Hepatocyte (in vitro differentiated cells): Measurements from ENCODE around the gene ACSBG1. TPM values are rescaled to one million over a fixed set of nuclear protein-coding genes. Genes with fewer than 3 reads are reported as not detected.

ENCODE experiments used
- DNase-seq: peaks from one replicate; pipeline ENCODE4 v3.0.0-alpha.2; 2016; ENCODE audit warnings: low spot score
- H2AFZ ChIP-seq: fragments of 200-600 bp; sonication (generic); 2 replicates; pipeline ENCODE4 v1.6.0; 2016; ENCODE audit warnings: antibody characterized with exemption, mild to moderate bottlenecking
- H3K27ac ChIP-seq: fragments of 200-600 bp; sonication (generic); 2 replicates; pipeline ENCODE4 v1.5.1; 2016; ENCODE audit warnings: mild to moderate bottlenecking
- H3K27me3 ChIP-seq: fragments of 200-600 bp; sonication (generic); 2 replicates; pipeline ENCODE4 v1.6.1; 2016
- H3K36me3 ChIP-seq: fragments of 200-600 bp; sonication (generic); replicated peaks from 2 replicates; pipeline ENCODE4 v1.5.1; 2016; ENCODE audit warnings: low read depth; ENCODE audit not compliant: insufficient read depth
- H3K4me1 ChIP-seq: fragments of 200-600 bp; sonication (generic); 2 replicates; pipeline ENCODE4 v1.5.1; 2016; ENCODE audit warnings: mild to moderate bottlenecking, moderate library complexity; ENCODE audit not compliant: insufficient read depth
- H3K4me2 ChIP-seq: fragments of 200-600 bp; sonication (generic); 2 replicates; pipeline ENCODE4 v1.6.0; 2016
- H3K4me3 ChIP-seq: fragments of 200-600 bp; sonication (generic); 2 replicates; pipeline ENCODE4 v1.5.1; 2016; ENCODE audit warnings: mild to moderate bottlenecking
- H3K79me2 ChIP-seq: fragments of 200-600 bp; sonication (generic); 2 replicates; pipeline ENCODE4 v1.6.0; 2017; ENCODE audit warnings: mild to moderate bottlenecking
- H3K9me2 ChIP-seq: fragments of 200-600 bp; sonication (generic); replicated peaks from 2 replicates; pipeline ENCODE4 v1.6.0; 2017; ENCODE audit warnings: mild to moderate bottlenecking; ENCODE audit not compliant: insufficient read depth
- H3K9me3 ChIP-seq: fragments of 200-600 bp; sonication (generic); 2 replicates; pipeline ENCODE4 v1.5.1; 2016; ENCODE audit warnings: low read depth, mild to moderate bottlenecking
- H4K20me1 ChIP-seq: fragments of 200-600 bp; sonication (generic); 2 replicates; pipeline ENCODE4 v1.6.0; 2016; ENCODE audit warnings: mild to moderate bottlenecking; ENCODE audit not compliant: insufficient read depth, poor library complexity, severe bottlenecking
- CTCF ChIP-seq: fragments of 200-600 bp; sonication (generic); IDR thresholded peaks from 2 replicates; pipeline ENCODE4 v1.5.1; 2016; ENCODE audit warnings: antibody characterized with exemption, mild to moderate bottlenecking; ENCODE audit not compliant: poor library complexity
- EZH2 ChIP-seq: fragments of 200-600 bp; sonication (generic); IDR thresholded peaks from 2 replicates; pipeline ENCODE4 v1.6.1; 2016; ENCODE audit warnings: antibody characterized with exemption, mild to moderate bottlenecking, borderline replicate concordance
- EZH2phosphoT487 ChIP-seq: fragments of 200-600 bp; sonication (generic); IDR thresholded peaks from one replicate; pipeline ENCODE4 v1.6.1; 2018; ENCODE audit warnings: antibody characterized with exemption, mild to moderate bottlenecking, low read depth, moderate library complexity; ENCODE audit not compliant: unreplicated experiment, severe bottlenecking
- WGBS: methylation state at CpG from one replicate; pipeline ENCODE4 v1.1.6; 2016; ENCODE audit warnings: low lambda C conversion rate; ENCODE audit errors: missing lambda C conversion rate; 5-methylcytosine and 5-hydroxymethylcytosine counted together
- polyA plus RNA-seq: library from polyadenylated mRNA; unstranded; fragments of >200 nt; fragmentation: Nextera tagmentation; extraction: Ambion mirVana; gene quantifications from 2 replicates; pipeline ENCODE4 v1.2.1, GENCODE V29; 2016
- total RNA-seq: library from RNA; depleted of rRNA; stranded (reverse); fragments of >200 nt; gene quantifications from 2 replicates; pipeline ENCODE4 v1.2.3, GENCODE V29; 2014

The ACSBG1 gene
- total and polyA plus RNA-seq, 2 experiments from 2014 or later = 0.10 to 0.93 TPM

- Histone ChIP-seq H3K27me3 (no peaks in the 10 kb centered on the region), H3K36me3 (no peaks in the 10 kb centered on the region), H3K27ac (no peak within 1 kb of the TSS), H3K9me2 (no peaks in the 10 kb centered on the region), H3K4me3 (no peak within 1 kb of the TSS), H3K9me3 (no peaks in the 10 kb centered on the region), H3K79me2 (no peaks in the 10 kb centered on the region), H2AFZ (peak within 1 kb of the TSS; percentile 76), H3K4me1 (no peaks in the 10 kb centered on the region), H4K20me1 (no peaks in the 10 kb centered on the region), H3K4me2 (peak within 1 kb of the TSS; percentile 80)
- 48% methylated on average over 53 of the region's 107 CpGs for WGBS
- no peak for TF ChIP-seq EZH2phosphoT487
- no peak for TF ChIP-seq CTCF
- no peak for TF ChIP-seq EZH2
- peak; percentile 29 for DNase-seq
These were observed 30.2 kb upstream of the ACSBG1 start, which contains the start of gene DNAJA4 for GRCh38 chr15:78264304-78265136. TSS of gene DNAJA4 (plus strand) at chr15:78264562. CDS start at chr15:78264764, 202 bp downstream.

- Histone ChIP-seq H3K9me3 (no peaks in the 10 kb centered on the region), H3K9me2 (no peaks in the 10 kb centered on the region), H3K79me2 (no peaks in the 10 kb centered on the region), H3K27ac (no peak overlapping the region), H2AFZ (peak overlapping the region; percentile 56), H3K4me3 (no peak overlapping the region), H4K20me1 (no peaks in the 10 kb centered on the region), H3K4me1 (no peaks in the 10 kb centered on the region), H3K4me2 (peak overlapping the region; percentile 80), H3K36me3 (no peaks in the 10 kb centered on the region), H3K27me3 (no peaks in the 10 kb centered on the region)
- 93% methylated on average over 23 of the region's 23 CpGs for WGBS
- no peak for DNase-seq
- no peak for TF ChIP-seq EZH2
- no peak for TF ChIP-seq CTCF
- TF ChIP-seq EZH2phosphoT487 = no peak
These were observed 29.5 kb upstream of the ACSBG1 start for GRCh38 chr15:78263907-78264303.

GRCh38 chr15:78263351-78263781 is 29.0 kb upstream of the ACSBG1 start:
- no peaks in the 10 kb centered on the region for H3K79me2 ChIP-seq
- no peak overlapping the region for H2AFZ ChIP-seq
- no peaks in the 10 kb centered on the region for H3K9me2 ChIP-seq
- no peak for TF ChIP-seq EZH2phosphoT487
- H3K27me3 ChIP-seq = no peaks in the 10 kb centered on the region
- no peak overlapping the region for H3K27ac ChIP-seq
- no peak overlapping the region for H3K4me2 ChIP-seq
- no peak overlapping the region for H3K4me3 ChIP-seq
- no peaks in the 10 kb centered on the region for H3K4me1 ChIP-seq
- DNase-seq = no peak
- no peaks in the 10 kb centered on the region for H3K9me3 ChIP-seq
- no peaks in the 10 kb centered on the region for H3K36me3 ChIP-seq
- H4K20me1 ChIP-seq = no peaks in the 10 kb centered on the region
- WGBS = 91% methylated on average over 7 of the region's 7 CpGs

DNA sequence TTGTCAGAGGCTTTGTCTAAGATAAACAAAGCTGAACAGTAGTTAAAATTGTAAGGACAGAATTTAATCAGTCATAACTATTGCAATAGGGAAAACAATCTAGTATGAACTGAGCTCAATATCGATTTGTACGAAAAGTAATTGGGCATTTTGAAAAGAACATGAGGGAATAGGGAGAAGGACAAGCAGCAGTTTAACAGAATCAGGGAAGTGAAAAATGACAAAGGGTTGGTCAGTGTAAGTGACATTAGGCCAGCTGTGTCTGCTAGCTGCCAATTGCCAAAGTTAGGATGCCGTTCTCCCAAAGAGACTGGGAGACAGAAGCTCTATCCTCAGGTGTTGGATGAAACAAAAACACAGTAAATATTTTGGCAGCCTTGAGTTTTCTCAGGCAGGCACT is 26.7 kb upstream of the ACSBG1 start:
- Histone ChIP-seq H4K20me1 (no peaks in the 10 kb centered on the region), H3K4me2 (no peak overlapping the region), H3K36me3 (no peaks in the 10 kb centered on the region), H3K9me3 (no peaks in the 10 kb centered on the region), H3K27me3 (no peaks in the 10 kb centered on the region), H3K27ac (no peak overlapping the region), H3K79me2 (no peaks in the 10 kb centered on the region), H2AFZ (no peak overlapping the region), H3K4me1 (no peaks in the 10 kb centered on the region), H3K4me3 (no peak overlapping the region), H3K9me2 (no peaks in the 10 kb centered on the region)
- 93% methylated on average over 3 of the region's 3 CpGs for WGBS
- TF ChIP-seq EZH2 (no peak), CTCF (no peak), EZH2phosphoT487 (no peak)
- DNase-seq = no peak
